K562 (cell line): ENCODE results near the gene SIGLEC15.

ENCODE experiments used
- FOSL1 ChIP-seq: fragments of 200-800 bp; sonication (Bioruptor generic); conservative IDR thresholded peaks from 2 replicates; pipeline ENCODE4 v1.6.1; 2016; ENCODE audit warnings: missing genetic modification characterization, missing compliant biosample characterization
- JUND ChIP-seq, 2 experiments: IDR thresholded peaks; 2 replicates in 1 of 2; 3 replicates in 1 of 2; pipeline ENCODE4 v1.6.1; 2011; ENCODE audit warnings: borderline replicate concordance in 2 of 2, low read depth in 2 of 2, low read length in 2 of 2, improper control_type of control experiment in 1 of 2, missing biosample characterization in 1 of 2, missing genetic modification characterization in 1 of 2, missing genetic modification reagents in 1 of 2
- MAX ChIP-seq: sonication (generic); formaldehyde crosslinking; IDR thresholded peaks from 2 replicates; pipeline ENCODE4 v1.9.0; 2022; ENCODE audit warnings: mild to moderate bottlenecking, missing genetic modification reagents
- POLR2A ChIP-seq: fragments of 450-650 bp; conservative IDR thresholded peaks from 2 replicates; pipeline ENCODE4 v1.6.1; 2016
- REST ChIP-seq, 2 experiments: fragments of 450-650 bp; formaldehyde crosslinking in 1 of 2; IDR thresholded peaks; 2 replicates each; pipeline versions ENCODE4 v1.4.0 to v1.6.1; 2014 to 2020; ENCODE audit warnings: mild to moderate bottlenecking in 2 of 2, borderline replicate concordance in 1 of 2, low read depth in 1 of 2
- SUPT5H ChIP-seq: fragments of 450-650 bp; IDR thresholded peaks from 2 replicates; pipeline ENCODE4 v1.6.1; 2016
- ZNF23 ChIP-seq: fragments of 250-450 bp; sonication (Bioruptor Pico); IDR thresholded peaks from 2 replicates; pipeline ENCODE4 v1.4.0; 2020; ENCODE audit warnings: mild to moderate bottlenecking

GRCh38 chr18:45777393-45777792, 48.1 kb upstream of the SIGLEC15 start:
- no peak for TF ChIP-seq SUPT5H
- TF ChIP-seq FOSL1 (tag), result no peak
- no peak for TF ChIP-seq REST (IDR thresholded peaks at IDR 0.05; ENCODE audit: borderline replicate concordance)
- TF ChIP-seq REST (CRISPR knock-in tag; IDR thresholded peaks at IDR 0.05; ENCODE audit: low read depth), result no peak
- TF ChIP-seq MAX, result no peak
- TF ChIP-seq ZNF23 (CRISPR knock-in tag), result no peak
- TF ChIP-seq JUND (IDR thresholded peaks at IDR 0.05; ENCODE audit: borderline replicate concordance, low read depth, low read length), result no peak
- no peak for TF ChIP-seq JUND (tag; IDR thresholded peaks at IDR 0.05; ENCODE audit: borderline replicate concordance, low read depth, low read length)
- no peak for TF ChIP-seq POLR2A
